ENCODE measurements around the gene AFDN. TPM values are rescaled to one million over a fixed set of nuclear protein-coding genes. Genes with fewer than 3 reads are reported as not detected.

Gene AFDN
- total RNA-seq, 2 donors from 2014 or later: 13.5 to 15.4 TPM

DNA sequence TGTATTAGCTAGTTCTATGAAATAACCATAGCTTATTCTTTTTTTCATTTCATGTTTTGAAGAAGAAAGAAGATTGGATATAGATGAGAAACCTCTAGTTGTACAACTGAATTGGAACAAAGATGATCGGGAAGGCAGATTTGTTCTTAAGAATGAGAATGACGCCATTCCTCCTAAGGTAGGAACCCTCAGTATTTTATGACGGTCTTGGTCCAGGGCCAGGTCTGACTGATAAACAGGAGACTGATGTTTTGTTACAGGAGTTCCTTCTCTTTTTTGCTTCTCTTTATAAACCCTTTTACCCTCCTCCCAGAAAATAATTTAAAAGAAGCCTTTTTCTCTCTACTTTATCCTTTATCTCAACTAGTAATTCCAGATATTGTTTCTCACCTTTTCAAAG is 43.6 kb downstream of the AFDN start:
- no peaks in the 10 kb centered on the region for H3K9me3 Mint-ChIP-seq
- peaks cover 0 to 4% of the 10 kb centered on the region in 2 donors for H3K36me3 Mint-ChIP-seq

DNA sequence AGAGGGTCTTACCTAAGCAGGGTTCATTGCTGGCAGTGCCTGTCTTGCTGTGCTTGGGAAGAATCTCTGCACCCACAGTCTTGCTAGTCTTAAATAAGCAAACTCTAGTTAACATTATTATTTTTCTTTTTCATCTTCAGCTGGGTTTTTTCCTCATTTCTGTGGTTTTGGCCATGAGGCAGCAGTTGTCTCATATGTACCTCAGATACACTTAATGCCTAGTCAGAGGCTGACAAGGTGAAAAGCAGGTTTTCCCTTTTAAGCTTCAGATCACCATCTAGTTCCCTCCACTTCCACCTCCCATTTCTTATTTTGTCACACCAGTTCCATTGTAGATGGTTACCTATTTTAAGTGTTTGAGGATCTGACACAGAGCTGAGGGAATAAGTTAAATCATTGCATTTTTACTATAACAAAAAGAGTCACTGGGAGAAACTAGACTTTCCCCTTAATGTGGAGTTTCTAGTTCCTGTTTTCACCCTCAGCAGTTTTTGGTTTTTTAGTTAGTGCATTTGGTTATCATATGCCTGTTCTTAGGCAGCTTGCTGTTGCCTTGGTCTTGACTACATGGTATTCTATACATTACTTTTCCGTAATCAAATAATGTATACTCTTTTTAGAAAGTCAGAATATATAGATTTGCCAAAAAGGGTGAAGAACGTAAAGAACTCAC is 46.0 kb downstream of the AFDN start:
- Mint-ChIP-seq H3K36me3 (peaks cover 0 to 4% of the 10 kb centered on the region in 2 donors), H3K27ac (no peak overlapping the region), H3K9me3 (no peaks in the 10 kb centered on the region)
- DNase-seq (ENCODE audit: low spot score in 2 of 2): no peak
- ATAC-seq: no peak

More for the DNA sequence above, 43.6 kb downstream of the AFDN start:
- ATAC-seq (no peak), DNase-seq (ENCODE audit: low spot score in 2 of 2) (no peak)
- H3K27ac Mint-ChIP-seq: no peak overlapping the region

DNA sequence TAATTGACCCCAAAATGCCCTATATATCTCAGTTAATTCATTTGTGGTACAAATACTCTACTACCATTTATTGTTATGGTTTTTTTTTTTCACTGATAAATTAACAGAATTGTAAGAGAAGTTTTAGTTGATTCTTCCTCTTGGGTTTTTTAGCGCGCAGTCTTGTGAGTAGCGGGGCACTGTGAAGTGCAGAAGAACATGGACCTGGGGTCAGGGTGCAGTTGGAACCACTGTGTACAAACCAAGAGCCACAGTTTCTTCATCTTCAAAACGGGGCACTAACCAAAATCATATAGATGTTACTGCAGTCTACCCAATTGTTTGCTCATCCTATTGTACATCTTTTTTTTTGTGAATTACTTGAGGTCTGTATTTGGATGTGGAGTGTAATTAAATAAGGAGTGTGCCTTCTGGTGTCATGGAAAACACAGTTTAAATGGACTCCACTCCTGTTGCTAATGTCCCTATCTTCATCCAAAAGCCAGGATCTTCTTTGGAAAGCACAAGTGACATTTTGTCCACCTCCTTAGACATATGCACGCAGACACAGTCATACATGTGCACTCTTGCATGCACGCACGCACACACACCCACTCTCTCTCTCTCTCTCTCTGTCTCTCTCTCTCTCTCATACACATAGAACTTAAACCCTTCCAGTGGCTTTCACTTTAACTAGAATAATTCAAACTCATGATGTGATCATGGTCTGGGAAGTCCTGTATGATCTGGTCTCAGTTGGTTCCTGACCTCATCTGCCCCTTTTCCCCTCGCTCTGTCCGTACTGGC is 51.5 kb downstream of the AFDN start:
- H3K27ac Mint-ChIP-seq: no peak overlapping the region
- peaks cover 0 to 6% of the 10 kb centered on the region in 2 donors for H3K36me3 Mint-ChIP-seq
- no peaks in the 10 kb centered on the region for H3K9me3 Mint-ChIP-seq

DNA sequence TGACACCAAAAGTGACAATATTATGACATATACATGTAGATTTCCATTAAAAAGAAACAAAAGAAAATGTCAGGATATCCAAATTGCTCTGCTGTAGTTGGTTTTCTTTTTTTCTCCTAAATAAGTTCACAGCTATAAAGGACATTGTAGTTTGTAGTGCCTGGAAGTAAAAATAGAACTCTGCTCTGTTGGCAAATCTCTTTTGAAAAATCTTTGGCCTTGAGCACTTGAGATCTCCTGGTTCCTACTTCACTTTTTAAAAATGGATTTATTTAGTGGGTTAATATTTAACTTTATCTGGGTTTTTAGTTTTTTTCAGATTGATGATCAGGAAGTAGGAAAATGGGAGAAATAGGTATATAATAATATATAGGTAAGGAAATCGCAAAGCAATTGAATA is 52.9 kb downstream of the AFDN start:
- DNase-seq (ENCODE audit: low spot score in 2 of 2): no peak
- Mint-ChIP-seq H3K27ac (no peak overlapping the region), H3K9me3 (no peaks in the 10 kb centered on the region), H3K36me3 (peaks cover 0 to 6% of the 10 kb centered on the region in 2 donors)
- ATAC-seq: no peak

More for the DNA sequence above, 51.5 kb downstream of the AFDN start:
- no peak for ATAC-seq
- DNase-seq (ENCODE audit: low spot score in 2 of 2): no peak

DNA sequence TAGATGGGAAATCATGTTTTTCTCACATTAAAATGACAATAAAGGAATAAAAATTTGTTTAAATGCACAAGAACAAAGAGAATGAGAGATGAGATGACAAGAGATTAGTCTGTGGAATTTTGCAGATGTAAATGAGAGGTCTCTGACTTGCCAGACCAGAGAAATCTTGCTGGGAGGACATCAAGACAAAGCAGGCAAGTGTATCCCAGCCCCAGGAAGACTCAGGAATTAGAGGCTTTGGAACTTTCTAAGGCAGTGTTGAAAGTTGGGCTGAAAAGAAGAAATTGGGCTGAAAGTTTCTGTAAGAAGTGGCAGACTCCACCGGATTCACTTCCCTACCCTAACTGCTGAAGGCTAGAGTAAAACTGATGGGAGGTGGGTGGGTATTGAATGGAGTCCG is 54.6 kb downstream of the AFDN start:
- no peak overlapping the region for H3K27ac Mint-ChIP-seq
- ATAC-seq (no peak), DNase-seq (ENCODE audit: low spot score in 2 of 2) (no peak)
- no peaks in the 10 kb centered on the region for H3K9me3 Mint-ChIP-seq
- peaks cover 0 to 6% of the 10 kb centered on the region in 2 donors for H3K36me3 Mint-ChIP-seq

DNA sequence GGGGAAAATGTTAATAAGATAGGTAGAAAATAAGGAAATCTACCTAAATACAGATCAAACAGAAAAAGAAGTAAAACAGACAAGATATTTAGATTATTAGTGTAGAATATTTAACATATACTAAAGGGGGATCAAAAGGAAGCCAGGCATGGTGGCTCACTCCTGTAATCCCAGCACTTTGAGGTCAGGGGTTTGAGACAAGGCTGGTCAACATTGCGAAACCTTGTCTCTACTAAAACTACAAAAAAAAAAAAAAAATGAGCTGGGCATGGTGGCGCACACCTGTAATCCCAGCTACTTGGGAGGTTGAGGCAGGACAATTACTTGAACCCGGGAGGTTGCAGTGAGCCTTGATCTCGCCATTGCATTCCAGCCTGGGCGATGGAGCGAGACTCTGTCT is 55.5 kb downstream of the AFDN start:
- peaks cover 0 to 6% of the 10 kb centered on the region in 2 donors for H3K36me3 Mint-ChIP-seq
- ATAC-seq (no peak), DNase-seq (ENCODE audit: low spot score in 2 of 2) (no peak)
- no peak overlapping the region for H3K27ac Mint-ChIP-seq
- no peaks in the 10 kb centered on the region for H3K9me3 Mint-ChIP-seq

DNA sequence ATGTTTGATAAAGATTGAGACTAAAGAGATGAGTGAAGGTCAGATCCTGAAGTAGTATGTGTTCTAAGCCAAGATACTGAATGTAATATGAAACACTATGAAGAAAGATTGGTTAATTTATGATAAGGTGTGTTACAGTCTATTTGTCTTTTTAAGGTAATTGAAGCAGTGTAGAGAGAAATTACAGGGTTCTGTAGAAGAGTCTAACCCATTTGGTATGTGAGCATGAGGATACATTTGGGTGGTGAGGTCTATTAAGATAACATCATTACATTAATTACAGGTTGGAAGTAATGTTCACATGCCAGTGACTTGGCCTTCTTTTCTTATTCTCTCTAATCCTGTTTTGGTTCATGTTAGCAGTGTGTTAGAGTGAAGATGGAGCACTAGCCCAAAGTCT is 61.4 kb downstream of the AFDN start:
- no peak for ATAC-seq
- Mint-ChIP-seq H3K36me3 (no peaks in the 10 kb centered on the region), H3K27ac (no peak overlapping the region)

DNA sequence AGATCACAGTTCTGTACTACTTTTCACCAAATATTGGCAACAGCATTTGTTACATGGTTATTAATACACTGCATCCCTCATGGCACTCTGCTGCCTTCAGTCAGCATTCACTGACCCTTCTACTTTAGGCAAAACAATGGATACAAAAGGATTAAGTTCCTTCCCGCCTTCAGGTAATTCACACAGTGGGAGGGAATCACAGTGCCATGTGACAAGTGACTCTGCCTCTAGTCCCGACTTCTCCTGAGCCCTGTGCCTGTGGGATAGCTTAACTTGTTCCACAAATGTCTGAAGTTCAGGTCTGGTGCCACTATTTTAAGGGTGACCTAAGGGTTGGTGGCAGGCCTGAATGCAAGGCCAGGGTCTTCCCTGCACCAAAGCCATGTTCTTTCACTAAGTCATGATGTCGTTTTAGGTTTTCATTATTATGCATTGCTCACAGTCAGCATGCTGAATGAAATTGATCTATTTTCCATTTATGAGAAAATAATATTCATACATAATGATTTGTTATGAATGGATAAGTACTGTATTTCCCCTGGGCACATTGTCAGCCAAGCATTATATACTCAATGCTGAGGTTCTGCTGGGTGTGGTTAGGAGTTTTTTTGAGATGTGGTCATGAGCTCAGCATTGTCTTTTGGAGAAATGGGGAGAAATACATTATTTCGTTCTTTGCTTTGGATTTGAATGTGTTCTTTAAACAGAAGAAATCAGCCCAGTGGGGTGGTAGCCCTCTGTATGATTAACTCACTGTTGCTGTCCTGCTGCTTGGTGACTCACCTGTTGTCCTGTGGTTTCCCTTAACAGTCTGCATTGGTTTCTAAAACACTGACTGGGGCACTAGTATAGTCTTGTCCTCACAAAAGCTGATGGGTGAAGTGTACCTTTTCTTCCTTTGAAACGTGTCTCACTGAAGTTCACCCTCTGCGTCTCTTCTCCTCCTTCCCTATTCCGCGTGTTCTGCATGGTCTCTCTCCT is 66.4 kb downstream of the AFDN start:
- no peaks in the 10 kb centered on the region for H3K36me3 Mint-ChIP-seq
- no peak overlapping the region for H3K27ac Mint-ChIP-seq
- H3K9me3 Mint-ChIP-seq: no peaks in the 10 kb centered on the region
- ATAC-seq: peak; percentile 52 to 72
- DNase-seq (ENCODE audit: low spot score in 2 of 2): no peak

More for the DNA sequence above, 61.4 kb downstream of the AFDN start:
- no peak for DNase-seq (ENCODE audit: low spot score in 2 of 2)
- H3K9me3 Mint-ChIP-seq: no peaks in the 10 kb centered on the region

DNA sequence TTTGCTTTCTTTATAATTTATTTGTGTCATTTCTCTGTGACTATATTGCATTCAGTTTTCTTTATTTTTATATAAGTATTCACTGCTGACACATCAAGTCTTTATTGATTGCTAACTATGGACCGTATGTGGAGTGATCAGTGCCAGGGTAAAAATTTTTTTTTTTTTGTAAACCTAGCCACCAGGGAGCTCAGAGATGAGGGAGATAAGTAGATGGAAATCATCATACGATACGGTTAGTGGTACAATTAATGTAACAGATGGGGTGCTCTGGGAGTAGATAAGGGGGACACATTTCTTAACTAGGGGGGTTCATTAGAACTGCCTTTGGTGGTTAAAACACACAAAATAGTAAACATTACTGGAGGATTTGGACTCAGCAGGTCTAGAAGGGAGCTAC is 68.3 kb downstream of the AFDN start:
- no peaks in the 10 kb centered on the region for H3K36me3 Mint-ChIP-seq
- DNase-seq (ENCODE audit: low spot score in 2 of 2) (no peak), ATAC-seq (no peak)
- H3K9me3 Mint-ChIP-seq: no peaks in the 10 kb centered on the region
- no peak overlapping the region for H3K27ac Mint-ChIP-seq

DNA sequence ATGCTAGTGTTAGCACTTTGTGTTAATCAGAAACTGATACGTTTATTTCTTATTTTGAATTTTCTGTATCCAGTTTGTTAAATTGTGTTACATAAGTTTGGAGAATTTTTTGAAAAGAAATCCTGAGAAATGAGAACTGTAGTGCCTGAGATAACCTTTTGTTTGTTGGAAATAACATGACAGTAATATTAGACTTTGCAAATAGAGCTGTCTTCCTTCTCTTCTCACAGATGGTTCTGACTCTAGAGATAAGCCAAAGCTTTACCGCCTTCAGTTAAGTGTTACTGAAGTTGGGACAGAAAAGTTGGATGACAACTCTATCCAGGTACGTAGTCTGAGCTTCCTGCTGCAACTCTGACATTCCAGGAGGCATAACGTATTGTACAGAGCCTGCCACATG is 69.9 kb downstream of the AFDN start:
- H3K36me3 Mint-ChIP-seq: no peaks in the 10 kb centered on the region

DNA sequence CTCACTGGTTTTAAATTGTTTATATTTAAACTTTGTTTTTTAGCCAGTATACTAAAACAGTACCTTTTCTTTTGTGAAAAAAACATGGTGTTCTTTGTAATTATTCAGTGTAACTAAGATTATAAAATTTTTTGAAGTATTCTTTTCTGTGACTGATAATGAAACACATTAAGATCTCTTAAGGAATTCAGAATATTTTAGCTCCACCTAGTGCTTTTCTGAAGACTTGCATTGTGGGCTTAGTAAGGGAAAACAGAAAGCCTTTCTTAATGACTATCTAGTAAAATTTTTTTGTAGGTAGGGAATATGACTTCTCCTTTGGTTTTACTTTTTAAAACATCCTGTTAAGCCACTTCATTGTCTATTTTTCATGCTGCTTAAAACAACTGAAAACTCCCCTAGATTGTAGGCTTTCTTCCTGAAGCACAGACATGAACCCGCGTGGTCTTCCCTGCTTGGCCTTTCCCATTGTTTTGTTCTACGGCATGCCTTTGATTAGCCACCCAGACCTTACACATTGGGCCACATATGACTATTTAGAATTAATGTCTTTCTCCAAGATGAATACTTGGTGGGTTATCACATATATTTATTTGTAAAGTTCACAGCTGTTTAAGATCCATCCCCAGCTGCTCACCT is 72.1 kb downstream of the AFDN start:
- DNase-seq (ENCODE audit: low spot score in 2 of 2) (no peak), ATAC-seq (peak in 1 of 2 donors; percentile 38)
- Mint-ChIP-seq H3K27ac (no peak overlapping the region), H3K36me3 (no peaks in the 10 kb centered on the region), H3K9me3 (no peaks in the 10 kb centered on the region)

More for the DNA sequence above, 69.9 kb downstream of the AFDN start:
- no peaks in the 10 kb centered on the region for H3K9me3 Mint-ChIP-seq
- ATAC-seq: no peak
- no peak overlapping the region for H3K27ac Mint-ChIP-seq
- DNase-seq (ENCODE audit: low spot score in 2 of 2): no peak

DNA sequence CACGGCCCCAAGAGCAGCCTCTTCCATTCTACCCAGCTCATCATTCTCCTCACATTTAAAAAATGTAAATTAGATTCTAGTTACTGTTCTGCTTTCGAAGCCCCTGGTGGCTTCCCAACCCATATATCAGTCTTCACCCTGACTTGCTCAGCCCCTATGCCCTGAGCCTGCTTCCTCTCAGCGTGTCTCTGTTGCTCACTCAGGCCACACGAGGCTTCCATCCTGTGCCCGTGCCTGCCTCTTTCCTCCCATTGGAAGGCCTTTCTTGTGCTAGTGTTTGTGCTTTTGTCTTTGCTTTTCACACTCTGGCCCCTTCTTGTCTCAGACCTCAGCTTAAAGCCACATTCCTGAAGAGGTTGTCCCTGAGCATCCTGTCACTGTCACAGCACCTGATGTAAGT is 78.1 kb downstream of the AFDN start:
- DNase-seq (ENCODE audit: low spot score in 2 of 2) (no peak), ATAC-seq (no peak)
- Mint-ChIP-seq H3K27ac (no peak overlapping the region), H3K36me3 (no peaks in the 10 kb centered on the region), H3K9me3 (no peaks in the 10 kb centered on the region)

DNA sequence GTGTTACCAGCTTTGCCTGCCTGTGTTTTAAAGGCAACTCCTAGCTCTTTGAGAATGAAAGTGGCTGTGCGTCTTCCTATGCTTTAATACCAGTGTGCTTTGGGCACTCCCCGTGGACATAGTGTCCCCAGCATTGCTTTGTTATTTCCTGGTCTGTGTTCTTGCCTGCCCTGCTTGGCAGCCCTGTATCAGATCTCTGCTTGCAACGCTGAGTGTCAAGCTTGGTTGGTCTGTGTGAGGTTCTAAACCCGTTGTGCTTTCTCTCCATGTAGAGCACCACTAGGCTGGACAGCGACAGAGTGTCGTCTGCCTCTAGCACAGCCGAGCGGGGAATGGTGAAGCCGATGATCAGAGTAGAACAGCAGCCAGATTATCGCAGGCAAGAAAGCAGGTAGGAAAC is 80.2 kb downstream of the AFDN start:
- H3K36me3 Mint-ChIP-seq: no peaks in the 10 kb centered on the region
- DNase-seq (ENCODE audit: low spot score in 2 of 2): no peak

DNA sequence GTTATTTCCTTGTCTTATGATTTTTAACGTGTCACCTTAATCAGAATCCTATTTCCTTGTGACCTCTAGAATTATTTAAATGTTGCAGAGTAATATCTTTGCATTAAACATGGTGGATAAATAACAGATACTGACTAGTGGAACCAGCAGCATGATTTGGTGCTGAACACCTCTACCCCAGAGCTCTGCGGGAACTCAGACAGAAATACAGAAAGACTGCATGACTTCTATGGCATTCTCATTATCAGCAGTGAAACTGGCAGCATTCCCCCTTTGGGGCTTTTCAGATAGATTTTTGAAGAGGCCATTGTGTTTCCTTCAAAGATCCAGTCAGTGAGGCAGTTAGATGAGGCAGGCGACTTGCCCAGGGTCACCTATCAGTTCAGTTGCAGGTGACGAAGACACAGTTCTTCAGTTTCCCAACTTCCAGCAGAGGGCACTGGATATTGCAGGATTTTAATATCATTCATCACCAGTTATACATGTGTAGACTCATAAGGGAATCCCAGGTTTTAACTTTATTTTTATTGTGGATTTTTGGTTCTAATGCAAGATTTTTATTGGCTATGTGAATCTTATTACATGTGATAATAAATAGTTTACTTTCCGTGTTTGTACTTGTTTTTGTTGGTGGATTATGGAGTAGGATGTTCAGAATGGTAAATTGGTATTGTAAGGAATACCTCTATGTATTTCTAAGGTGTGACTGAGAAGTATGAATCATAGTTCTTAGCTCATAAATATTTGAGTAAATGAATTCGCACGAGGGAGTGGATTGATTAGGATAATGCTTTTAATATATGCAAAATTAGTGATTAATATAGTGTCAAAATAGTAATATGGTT is 81.3 kb downstream of the AFDN start:
- Mint-ChIP-seq H3K36me3 (no peaks in the 10 kb centered on the region), H3K27ac (no peak overlapping the region), H3K9me3 (no peaks in the 10 kb centered on the region)
- DNase-seq (ENCODE audit: low spot score in 2 of 2): no peak
- no peak for ATAC-seq

More for the DNA sequence above, 80.2 kb downstream of the AFDN start:
- Mint-ChIP-seq H3K9me3 (no peaks in the 10 kb centered on the region), H3K27ac (no peak overlapping the region)
- ATAC-seq: no peak

DNA sequence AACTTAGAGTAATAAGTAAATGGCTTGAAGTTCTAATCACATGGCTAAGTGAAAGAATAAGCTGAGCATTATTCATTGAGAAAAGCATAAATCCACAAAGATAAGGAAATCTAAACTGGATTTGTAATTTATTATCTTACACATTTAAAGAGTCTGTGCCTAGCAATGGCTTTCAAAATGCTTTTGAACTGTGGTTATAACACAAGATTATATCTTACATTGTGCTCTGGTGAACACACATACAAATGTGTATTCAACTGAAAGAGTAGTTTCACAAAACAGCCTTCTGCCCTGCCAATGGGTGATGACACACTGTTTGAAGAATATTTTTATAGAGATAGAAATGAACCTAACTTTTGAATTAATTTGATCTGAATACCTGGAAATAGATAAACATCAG is 83.3 kb downstream of the AFDN start:
- H3K36me3 Mint-ChIP-seq: no peaks in the 10 kb centered on the region
- no peaks in the 10 kb centered on the region for H3K9me3 Mint-ChIP-seq
- ATAC-seq: no peak
- no peak overlapping the region for H3K27ac Mint-ChIP-seq
- no peak for DNase-seq (ENCODE audit: low spot score in 2 of 2)

DNA sequence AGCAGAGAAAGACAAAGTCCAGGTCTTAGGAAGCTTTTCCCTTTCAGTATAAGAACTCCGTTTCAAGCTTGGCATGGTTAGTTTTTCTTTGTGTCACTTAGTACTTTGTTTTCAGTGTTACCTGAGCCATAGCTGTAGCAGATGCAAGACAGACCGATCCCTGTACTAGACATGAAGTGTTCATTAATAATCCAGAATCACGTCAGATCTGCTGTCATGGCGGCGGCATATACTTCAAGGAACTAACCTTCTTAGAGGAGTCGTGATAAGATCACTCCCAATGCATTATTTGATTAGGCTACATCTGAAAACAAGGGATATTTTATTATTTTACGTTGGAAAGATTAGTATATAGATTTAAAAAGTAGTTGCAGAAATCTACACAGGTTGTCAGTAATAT is 83.9 kb downstream of the AFDN start:
- no peaks in the 10 kb centered on the region for H3K36me3 Mint-ChIP-seq
- H3K27ac Mint-ChIP-seq: no peak overlapping the region
- H3K9me3 Mint-ChIP-seq: no peaks in the 10 kb centered on the region
- ATAC-seq: no peak
- no peak for DNase-seq (ENCODE audit: low spot score in 2 of 2)

All from activated naive CD4-positive, alpha-beta T cell treated with anti-CD3 and anti-CD28 coated beads, Interleukin-2, amount 50 U/mL, for 72 hours (primary cell).